SK-N-MC (cell line): ENCODE results near the gene HM13.

ENCODE experiments used
- EZH2 ChIP-seq: fragments of 200-600 bp; sonication (generic); IDR thresholded peaks from one replicate; pipeline ENCODE4 v1.6.1; 2017; ENCODE audit warnings: antibody characterized with exemption
- POLR2AphosphoS5 ChIP-seq: IDR thresholded peaks from 2 replicates; pipeline ENCODE4 v1.6.1; 2012; ENCODE audit warnings: mild to moderate bottlenecking, low read depth, low read length, borderline replicate concordance

- TF ChIP-seq EZH2 (no peak), POLR2AphosphoS5 (no peak)
Observed at GRCh38 chr20:31578448-31579138, 64.4 kb downstream of the HM13 start.
